Measurements from ENCODE around the gene EXD1.
"Not testable (repeated sequence)": the region's sequence is repeated elsewhere in the genome, so short reads cannot be mapped to it uniquely, and the experiment has no call there.

EXD1 gene

DNA sequence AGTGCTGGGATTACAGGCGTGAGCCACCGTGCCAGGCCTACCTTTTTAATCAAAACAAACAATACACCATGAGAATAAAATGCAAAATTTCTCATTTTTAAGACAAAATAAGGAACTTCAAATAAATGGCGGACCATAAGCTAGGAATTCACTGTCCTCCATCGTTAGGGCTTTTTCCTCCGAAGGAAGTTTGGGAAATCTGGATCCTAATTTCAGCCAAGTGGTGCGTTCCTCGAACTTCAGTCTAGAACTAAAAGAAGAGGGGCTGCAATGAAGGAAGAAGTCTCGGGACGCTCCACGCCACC is 260 bp downstream of the EXD1 start:
- no peak for DNase-seq

DNA sequence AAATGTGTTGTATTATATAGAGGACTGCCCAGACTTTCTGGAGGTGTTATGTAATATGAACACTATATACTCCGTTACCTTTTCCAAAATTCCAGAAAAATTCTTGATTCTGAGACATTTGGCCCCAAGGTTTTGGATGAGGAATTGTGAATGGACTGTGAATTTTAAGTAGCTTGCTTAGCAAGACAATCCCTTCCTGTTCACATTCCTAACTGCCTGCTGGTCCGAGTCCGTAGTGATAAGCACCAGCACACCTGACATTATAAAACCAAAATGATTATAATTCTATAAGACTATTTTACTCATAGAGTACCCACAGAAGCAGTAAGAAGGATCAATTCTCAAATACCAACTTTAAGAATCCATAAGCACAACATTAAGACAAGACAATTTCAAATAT is 11.2 kb downstream of the EXD1 start:
- DNase-seq = no peak

DNA sequence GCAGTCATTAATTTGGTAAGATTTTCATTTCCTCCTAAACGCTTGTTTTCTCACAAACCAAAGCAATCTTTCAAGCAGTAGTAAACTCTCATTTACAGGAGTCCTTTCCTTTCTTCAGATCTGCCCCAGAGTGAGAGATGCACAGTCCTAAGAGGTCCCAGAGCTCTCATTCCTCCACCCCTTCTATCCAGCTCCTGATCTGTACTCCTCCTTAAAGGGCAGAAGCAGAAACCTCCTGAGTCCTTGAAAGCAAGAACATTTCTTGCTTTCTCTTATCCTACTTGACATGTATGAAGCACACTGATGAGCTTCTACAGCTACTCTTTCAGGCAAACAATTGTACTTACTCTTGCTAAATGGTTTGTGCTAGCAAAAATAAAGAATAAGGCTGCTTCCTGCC is 11.7 kb downstream of the EXD1 start:
- no peak for DNase-seq

DNA sequence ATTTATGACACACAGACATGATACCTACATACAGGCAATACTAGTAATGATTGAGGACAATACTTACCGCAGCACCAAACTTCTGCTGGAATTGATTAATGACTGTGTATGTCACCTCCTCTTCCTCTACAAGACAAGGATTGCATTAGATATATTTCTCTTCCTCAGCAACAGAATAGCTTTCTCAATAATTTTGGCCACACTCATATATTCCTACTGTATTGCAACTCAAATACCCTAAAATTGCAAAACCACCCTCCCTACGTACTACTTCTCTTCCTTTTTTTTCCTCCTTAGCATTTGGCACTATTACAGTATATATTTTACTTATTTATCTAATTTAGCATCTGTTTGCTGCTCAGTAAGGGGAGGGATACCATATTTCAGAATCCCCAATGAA is 14.8 kb downstream of the EXD1 start:
- no peak for DNase-seq

DNA sequence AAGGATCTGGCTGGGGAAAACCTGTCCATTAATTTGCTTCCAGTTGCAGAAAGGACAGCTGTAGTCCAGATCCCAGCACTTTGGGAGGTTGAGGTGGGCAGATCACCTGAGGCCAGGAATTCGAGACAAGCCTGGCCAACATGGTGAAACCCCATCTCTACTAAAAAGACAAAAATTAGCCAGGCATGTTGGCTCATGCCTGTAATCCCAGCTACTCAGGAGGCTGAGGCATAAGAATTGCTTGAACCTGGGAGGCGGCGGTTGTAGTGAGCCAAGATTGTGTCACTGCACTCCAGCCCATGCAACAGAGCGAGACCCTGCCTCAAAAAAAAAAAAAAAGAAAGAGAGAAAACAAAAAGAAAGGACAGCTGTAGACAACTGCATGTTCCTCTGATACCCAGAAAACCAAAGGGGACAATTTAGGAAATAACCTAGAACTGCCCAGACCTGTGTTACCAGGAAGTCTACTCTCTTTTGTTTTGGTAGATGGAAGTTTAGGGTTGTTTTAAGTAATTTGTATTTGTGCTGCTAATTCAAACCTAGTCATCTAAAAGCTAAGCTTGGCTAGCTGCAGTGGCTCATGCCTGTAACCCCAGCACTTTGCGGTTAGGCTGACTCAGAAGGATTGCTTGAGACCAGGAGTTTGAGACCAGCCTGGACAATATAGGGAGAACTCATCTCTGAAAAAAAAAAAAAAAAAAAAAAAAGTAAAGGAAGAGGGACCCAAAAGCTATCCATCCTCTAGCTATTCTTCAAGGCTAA is 22.7 kb downstream of the EXD1 start:
- no peak for DNase-seq

DNA sequence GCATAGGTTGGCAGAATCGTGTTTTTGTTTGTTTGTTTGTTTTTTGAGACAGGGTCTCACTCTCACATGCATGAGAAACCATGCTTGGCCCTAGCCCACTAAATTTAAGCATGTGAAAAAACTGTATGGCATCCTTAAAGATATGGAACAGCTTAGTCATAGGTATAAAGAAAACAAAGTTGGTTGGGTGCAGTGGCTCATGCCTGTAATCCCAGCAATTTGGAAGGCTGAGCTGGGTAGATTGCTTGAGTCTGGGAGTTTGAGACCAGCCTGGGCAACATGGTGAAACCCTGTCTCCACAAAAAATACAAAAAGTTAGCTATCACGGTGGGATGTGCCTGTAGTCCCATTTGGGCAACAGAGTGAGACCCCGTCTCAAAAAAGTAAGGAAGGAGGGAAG is 25.2 kb downstream of the EXD1 start:
- no peak for DNase-seq

DNA sequence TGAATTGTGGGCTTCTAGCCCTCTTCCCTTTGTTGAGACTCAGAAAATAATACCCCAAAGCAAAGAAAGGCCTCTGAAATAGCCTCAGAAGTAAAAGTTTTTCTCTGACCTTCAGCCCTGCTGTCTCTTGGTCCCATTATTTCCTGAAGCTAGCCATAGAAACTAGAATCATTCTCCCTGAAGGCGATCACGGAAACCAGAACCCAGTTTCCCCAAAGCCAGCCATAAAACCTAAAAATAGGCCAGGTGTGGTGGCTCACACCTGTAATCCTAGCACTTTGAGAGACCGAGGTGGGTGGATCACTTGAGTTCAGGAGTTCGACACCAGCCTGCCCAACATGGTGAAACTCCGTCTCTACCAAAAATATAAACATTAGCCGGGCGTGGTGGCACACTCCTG is 27.2 kb downstream of the EXD1 start:
- DNase-seq = no peak

DNA sequence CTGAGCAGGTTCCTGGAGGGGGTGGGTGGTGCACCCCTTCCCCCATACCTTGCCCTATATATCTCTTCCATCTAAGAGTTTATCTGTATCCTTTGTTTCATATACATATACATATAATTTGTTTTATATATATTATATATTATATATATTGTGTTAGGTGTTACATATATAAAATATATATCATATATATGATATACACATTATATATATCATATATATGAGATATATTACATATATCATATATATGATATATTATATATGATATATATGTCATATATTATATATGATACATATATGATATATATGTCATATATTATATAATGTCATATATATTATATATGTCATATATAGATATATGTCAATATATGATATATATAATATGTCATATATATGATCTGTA is 31.1 kb downstream of the EXD1 start:
- no peak for DNase-seq

DNA sequence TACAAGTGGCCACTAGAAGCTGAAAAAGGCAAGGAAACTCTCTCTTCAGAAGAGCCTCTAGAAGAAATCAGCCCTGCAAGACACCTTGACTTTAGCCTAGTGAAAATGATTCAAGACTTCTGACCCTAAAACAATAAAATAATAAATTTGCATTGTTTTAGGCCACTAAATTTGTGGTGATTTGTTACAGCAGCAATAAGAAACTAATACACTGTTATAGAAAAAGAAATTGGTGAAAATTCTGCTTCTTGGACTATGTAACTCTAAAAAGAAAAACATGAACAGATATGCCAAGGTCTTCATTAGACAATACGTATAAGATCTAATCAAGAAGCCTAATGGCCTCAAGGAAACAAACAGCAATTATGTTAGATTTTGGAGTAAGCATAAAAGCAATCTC is 36.1 kb downstream of the EXD1 start:
- DNase-seq = no peak

DNA sequence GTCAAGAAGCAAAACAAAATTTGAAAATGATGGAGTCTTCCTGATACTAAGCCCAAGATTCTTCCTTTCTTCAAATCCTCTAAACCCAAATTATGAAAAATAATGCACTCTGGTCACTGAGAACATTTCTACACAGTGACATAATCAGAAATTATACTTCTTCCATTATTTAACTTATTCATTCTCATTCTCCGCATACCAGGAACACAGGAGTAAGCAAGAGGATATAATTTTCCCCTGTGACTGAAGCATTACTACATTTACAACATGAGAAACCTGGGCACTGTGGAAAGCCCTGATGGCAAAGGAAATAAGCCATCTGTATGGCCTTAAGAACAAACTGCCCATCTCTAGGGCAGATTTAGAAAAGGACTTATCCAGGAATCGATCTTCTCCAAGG is 47.0 kb downstream of the EXD1 start:
- no peak for DNase-seq

DNA sequence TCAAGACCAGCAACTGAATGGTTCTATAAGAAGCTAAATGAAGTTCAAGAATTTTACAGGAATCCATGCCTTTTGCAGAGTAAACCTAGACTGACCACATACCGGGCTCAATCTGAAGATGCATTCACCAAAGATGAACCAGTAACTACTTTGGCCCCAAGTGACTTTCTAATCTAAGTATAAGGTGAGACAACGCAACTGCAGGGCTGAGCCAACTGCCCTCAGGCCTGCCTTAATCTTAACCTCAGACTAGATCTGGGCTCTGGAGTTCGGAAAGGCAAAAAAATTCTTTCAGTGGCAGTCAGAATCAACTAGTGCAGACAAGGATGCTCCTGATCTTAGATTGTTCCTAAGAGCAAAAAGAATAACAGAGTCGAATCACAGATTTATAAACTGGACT is 48.3 kb downstream of the EXD1 start:
- no peak for DNase-seq

DNA sequence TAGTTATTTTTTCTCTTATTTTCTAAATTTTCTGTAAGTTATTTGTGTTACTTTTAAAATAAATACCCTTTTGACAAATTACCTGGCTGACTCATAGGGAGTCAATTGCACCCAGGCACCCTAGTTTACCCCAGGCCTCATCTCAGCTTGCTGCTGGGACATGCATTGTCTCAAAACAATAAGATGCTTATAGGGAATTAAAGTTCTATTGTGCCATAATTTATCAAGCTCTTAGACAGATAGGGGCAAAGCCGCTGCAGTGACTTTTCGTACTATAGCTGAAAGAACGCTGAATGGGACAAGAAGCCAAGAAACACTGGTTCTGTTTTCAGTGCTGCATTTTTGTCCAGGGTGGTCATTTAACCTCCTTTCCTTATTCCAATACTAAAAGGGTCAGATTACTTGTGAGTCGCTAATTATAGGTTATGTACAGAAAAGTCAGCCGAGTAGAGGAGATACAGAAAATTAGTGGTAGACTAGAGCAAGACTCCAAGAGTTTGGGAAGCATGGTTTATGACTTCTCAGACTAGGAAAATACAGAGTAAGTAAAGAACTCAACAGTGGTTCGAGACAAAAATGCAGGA is 50.3 kb downstream of the EXD1 start:
- no peak for DNase-seq

DNA sequence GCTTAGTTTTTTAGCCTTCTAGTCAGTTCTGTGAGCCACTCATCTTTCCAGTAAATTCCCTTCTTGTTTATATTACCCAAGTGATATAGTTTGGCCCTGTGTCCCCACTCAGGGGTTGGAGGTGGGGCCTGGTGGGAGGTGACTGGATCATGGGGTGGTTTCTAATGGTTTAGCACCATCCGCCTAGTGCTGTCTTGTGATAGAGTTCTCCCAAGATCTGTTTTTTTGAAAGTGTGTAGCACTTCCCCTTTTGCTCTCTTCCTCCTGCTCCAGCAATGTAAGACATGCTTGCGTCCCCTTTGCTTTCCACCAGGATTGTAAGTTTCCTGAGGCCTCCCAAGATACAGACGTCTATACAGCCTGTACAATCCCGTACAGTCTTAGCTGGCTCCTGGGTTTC is 60.8 kb downstream of the EXD1 start:
- DNase-seq = no peak

DNA sequence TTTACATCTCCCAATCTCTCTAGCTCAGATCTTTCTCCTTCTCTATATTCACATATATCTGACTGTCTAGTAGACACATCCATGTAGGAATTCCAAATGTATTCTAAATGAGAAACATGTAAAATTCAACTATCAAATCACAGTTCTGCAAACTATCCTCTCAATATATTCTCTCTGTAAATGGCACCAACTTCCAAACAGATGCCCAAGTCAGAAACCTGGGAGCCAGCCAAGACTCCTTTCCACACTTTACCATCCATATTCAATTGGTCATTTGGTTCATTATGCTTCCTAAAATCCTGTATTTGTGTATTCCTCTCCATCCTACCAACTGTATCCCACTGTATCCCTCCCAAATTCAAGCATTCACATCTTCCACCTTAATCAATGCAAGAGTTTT is 61.5 kb downstream of the EXD1 start:
- DNase-seq = no peak

DNA sequence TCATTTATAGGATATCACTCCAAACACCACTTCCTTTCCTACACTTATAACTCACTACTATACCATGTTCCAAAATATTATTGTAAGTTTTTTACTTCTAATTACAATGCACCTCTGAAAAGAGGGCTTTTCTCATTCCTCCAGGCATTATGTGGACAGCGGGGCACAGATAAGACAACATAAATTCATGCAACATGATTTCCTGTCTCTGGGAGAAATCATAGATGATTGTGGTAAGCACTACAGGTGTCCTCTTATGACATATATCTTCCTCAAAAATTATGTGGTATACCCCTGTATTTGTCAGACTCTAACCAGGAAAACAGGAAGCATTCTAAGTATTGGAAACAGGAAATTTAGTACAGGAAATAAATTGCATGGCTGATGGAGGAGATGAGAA is 68.8 kb downstream of the EXD1 start:
- no peak for DNase-seq

DNA sequence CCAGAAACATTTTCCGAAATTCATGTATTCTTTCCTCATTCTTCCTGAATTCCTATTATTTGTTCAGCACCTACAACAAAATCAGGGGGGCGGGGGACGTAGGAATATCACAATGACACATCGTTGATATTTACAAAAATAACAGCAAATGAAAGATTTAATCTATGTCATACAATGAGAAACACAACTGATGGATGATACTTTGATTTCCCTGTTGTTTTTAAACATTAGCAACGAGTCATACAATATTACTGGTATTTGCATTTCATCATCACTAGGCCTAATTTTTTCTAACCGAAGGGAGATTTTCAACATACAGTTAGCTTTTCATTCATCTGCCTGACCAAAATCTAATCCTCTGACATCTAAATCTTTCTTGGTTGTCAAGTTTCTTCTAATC is 69.2 kb downstream of the EXD1 start:
- no peak for DNase-seq

DNA sequence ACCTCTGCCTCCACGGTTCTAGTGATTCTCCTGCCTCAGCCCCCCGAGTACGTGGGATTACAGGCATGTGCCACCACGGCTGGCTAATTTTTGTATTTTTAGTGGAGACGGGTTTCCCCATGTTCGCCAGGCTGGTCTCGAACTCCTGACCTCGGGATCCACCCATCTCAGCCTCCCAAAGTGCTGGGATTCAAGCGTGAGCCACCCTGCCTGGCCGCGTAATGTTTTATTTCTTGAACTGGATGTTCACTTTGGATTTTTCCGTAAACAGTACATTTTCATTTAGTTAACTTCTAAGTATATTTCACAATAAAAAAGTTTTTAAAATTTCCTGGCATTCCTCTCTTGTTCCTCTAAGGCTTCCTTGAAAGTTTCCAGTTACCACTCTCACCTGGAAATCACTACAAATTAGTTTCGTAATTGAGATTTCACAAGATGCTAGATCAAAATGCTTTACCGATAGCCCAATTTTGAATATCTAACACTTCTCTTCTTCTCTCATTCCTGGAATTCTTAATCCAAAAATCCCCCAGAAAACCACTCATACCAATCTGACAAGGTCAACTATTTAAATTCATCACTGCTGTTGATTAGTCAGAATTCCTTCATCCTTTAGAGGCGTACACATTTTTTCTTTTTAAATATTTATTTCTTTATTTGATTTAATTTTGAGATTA is 69.8 kb downstream of the EXD1 start:
- no peak for DNase-seq

DNA sequence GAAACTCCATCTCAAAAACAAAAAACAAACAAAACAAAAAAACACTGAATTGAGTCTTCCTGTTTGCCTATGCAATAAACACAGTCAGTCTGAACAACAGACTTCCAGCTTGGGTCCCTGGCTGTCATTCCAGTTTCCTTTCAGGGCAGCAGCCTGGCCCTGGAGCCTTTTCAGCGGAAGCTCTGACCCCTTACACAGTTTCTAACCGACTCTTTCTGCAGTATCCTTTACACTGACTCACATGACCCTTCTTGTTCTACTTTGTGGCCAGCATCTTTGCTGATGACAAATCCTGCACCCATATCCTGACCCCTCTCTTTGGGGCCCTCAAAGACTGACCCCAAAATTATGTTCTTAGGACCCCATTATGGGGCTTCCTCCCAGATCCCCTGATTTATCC is 76.1 kb downstream of the EXD1 start:
- no peak for DNase-seq

DNA sequence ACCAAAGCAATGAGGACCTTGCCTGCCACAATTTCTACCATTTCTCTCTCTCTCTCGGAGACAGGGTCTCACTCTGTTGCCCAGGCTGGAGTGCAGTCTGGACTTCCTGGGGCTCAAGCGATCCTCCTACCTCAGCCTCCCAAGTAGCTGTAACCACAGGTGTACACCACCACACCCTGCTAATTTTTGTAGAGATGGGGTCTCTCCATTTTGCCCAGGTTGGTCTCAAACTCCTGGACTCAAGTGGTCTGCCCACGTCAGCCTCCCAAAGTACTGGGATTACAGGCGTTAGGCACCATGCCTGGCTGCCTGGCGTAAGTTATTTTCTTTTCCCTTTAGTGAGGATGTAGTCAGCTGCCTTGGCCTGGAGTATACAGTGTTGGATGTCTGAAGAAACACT is 76.8 kb downstream of the EXD1 start:
- DNase-seq = no peak

DNA sequence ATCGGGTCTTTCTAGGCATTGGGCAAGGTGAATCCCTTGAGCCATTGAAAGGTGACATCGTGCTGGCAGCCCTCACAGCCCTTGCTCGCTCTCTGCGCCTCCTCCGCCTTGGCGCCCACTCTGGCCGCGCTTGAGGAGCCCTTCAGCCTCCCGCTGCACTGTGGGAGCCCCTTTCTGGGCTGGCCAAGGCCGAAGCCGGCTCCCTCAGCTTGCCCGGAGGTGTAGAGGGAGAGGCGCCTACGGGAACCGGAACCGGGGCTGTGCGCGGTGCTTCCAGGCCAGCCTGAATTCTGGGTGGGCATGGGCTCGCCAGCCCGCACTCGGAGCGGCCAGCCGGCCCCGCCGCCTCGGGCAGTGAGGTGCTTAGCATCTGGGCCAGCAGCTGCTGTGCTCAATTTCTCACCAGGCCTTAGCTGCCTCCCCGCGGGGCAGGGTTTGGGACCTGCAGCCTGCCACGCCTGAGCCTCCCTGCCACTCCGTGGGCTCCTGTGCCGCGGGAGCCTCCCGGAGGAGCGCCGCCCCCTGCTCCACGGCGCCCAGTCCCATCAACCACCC is 79.0 kb downstream of the EXD1 start:
- no peak for DNase-seq

DNA sequence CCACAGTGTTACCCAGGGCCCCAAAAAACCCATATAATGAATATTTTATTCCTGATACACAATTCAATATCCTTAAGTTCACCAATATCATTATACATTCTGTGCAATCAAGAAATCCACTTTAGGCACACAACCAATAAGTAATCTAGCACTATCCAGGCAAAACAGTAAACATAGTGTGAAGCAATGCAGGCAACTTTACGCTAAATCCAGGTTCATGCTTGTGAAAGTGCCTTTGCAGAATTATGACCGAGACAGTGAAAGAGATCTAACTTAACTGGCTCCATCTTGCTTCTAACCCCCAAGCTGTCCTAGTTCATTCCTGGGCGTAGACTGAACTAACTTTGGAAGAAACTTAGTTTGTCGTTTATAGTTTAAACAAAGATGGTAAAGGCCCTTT is 80.3 kb downstream of the EXD1 start:
- no peak for DNase-seq

DNA sequence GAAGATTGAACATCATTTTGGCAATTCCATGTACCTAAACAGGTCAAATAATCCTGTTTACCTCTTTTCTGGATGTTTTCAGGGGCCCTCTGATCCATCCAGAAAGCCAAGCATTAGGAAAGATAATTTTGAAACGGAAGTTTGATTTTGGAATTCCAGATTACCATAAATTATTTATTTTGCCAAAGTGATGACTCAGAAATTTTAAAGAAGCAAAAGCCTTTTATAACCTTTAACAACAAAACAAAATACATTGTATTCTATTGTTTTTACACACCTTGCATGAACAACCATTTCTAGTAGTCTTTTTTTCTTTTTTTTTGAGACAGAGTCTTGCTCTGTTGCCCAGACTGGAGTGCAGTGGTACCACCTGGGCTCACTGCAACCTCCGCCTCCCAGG is 82.5 kb downstream of the EXD1 start:
- DNase-seq = no peak

DNA sequence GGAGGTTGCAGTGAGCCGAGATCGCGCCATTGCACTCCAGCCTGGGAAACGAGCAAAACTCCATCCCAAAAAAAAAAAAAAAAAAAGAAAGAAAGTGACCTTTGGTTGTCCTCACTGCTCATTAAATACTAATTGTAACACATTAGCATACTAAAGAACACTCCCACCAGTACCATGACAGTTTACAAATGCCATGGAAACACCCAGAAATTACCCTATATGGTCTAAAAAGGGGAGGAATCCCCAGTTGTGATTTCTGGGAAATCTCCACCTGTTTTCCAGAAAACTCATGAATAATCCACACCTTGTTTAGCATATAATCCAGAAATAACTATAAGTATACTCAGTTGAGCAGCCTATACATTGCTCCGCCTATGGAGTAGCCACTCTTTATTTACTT is 90.9 kb downstream of the EXD1 start:
- DNase-seq = no peak

DNA sequence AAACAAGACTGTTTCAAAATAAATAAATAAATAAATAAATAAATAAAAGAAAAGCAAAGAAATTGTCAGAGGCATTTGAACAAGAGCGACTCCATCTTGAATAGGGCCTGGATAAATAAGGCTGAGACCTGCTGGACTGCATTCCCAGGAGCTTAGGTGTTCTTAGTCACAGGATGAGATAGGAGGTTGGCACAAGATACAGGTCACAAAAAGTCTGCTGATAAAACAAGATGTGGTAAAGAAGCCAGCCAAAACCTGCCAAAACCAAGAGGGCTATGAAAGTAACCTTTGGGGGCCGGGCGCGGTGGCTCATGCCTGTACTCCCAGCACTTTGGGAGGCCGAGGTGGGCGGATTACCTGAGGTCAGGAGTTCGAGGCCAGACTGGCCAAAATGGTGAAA is 91.4 kb downstream of the EXD1 start:
- DNase-seq = not testable (repeated sequence)

DNA sequence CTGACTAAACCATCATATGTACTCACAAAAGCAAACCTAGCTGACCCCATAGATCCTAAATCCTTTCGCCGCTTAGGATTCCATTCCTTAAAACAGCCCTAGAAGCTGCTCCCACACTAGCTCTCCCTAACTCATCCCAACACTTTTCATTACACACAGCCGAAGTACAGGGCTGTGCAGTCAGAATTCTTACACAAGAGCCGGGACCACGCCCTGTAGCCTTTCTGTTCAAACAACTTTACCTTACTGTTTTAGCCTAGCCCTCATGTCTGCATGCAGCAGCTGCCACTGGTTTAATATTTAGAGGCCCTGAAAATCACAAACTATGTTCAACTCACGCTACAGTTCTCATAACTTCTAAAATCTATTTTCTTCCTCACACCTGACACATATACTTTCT is 95.0 kb downstream of the EXD1 start:
- DNase-seq = not testable (repeated sequence)

Measured in SW 1271 (cell line).